Measurements from ENCODE around the gene ARPC5.

The ARPC5 gene

GRCh38 chr1:183612407-183612806, 23.2 kb downstream of the ARPC5 start:
- no peak for DNase-seq (ENCODE audit: low read depth in 1 of 2, low spot score in 1 of 2)

- no peak for DNase-seq (ENCODE audit: low read depth in 1 of 2, low spot score in 1 of 2)
Observed at GRCh38 chr1:183611021-183611420, 24.6 kb downstream of the ARPC5 start.

GRCh38 chr1:183609759-183610452, 25.7 kb downstream of the ARPC5 start:
- DNase-seq (ENCODE audit: low read depth in 1 of 2, low spot score in 1 of 2) = no peak

- no peak for DNase-seq (ENCODE audit: low read depth in 1 of 2, low spot score in 1 of 2)
Observed at GRCh38 chr1:183609313-183609712, 26.3 kb downstream of the ARPC5 start.

- no peak for DNase-seq (ENCODE audit: low read depth in 1 of 2, low spot score in 1 of 2)
Observed at GRCh38 chr1:183607322-183607980, 28.1 kb downstream of the ARPC5 start.

- DNase-seq (ENCODE audit: low read depth in 1 of 2, low spot score in 1 of 2) = no peak
Observed at GRCh38 chr1:183605904-183606303, 29.7 kb downstream of the ARPC5 start.

- no peak for DNase-seq (ENCODE audit: low read depth in 1 of 2, low spot score in 1 of 2)
Observed at GRCh38 chr1:183604815-183605214, 30.8 kb downstream of the ARPC5 start.

- DNase-seq (ENCODE audit: low read depth in 1 of 2, low spot score in 1 of 2) = no peak
Observed at GRCh38 chr1:183604038-183604808, 31.4 kb downstream of the ARPC5 start.

GRCh38 chr1:183602510-183602909, 33.1 kb downstream of the ARPC5 start:
- no peak for DNase-seq (ENCODE audit: low read depth in 1 of 2, low spot score in 1 of 2)

- DNase-seq (ENCODE audit: low read depth in 1 of 2, low spot score in 1 of 2) = no peak
Observed at GRCh38 chr1:183600634-183601033, 34.9 kb downstream of the ARPC5 start.

GRCh38 chr1:183600136-183600535, 35.4 kb downstream of the ARPC5 start:
- no peak for DNase-seq (ENCODE audit: low read depth in 1 of 2, low spot score in 1 of 2)

- no peak for DNase-seq (ENCODE audit: low read depth in 1 of 2, low spot score in 1 of 2)
Observed at GRCh38 chr1:183598386-183598785, 37.2 kb downstream of the ARPC5 start.

GRCh38 chr1:183597656-183598347, 37.8 kb downstream of the ARPC5 start:
- DNase-seq (ENCODE audit: low read depth in 1 of 2, low spot score in 1 of 2) = no peak

- no peak for DNase-seq (ENCODE audit: low read depth in 1 of 2, low spot score in 1 of 2)
Observed at GRCh38 chr1:183596500-183596899, 39.1 kb downstream of the ARPC5 start.

- DNase-seq (ENCODE audit: low read depth in 1 of 2, low spot score in 1 of 2) = no peak
Observed at GRCh38 chr1:183595537-183595936, 40.0 kb downstream of the ARPC5 start.

GRCh38 chr1:183593356-183593755, 42.2 kb downstream of the ARPC5 start:
- no peak for DNase-seq (ENCODE audit: low read depth in 1 of 2, low spot score in 1 of 2)

GRCh38 chr1:183592733-183593132, 42.9 kb downstream of the ARPC5 start:
- DNase-seq (ENCODE audit: low read depth in 1 of 2, low spot score in 1 of 2) = no peak

- no peak for DNase-seq (ENCODE audit: low read depth in 1 of 2, low spot score in 1 of 2)
Observed at GRCh38 chr1:183590244-183591191, 45.1 kb downstream of the ARPC5 start, which contains the start of gene NCF2. TSS of gene NCF2 (minus strand) at chr1:183590459. CDS start at chr1:183590329, 130 bp downstream.

- no peak for DNase-seq (ENCODE audit: low read depth in 1 of 2, low spot score in 1 of 2)
Observed at GRCh38 chr1:183589874-183590243, 45.7 kb downstream of the ARPC5 start.

GRCh38 chr1:183589384-183589783, 46.2 kb downstream of the ARPC5 start:
- DNase-seq (ENCODE audit: low read depth in 1 of 2, low spot score in 1 of 2) = no peak

Measured in activated CD4-positive, alpha-beta T cell treated with anti-CD3 and anti-CD28 coated beads, Interleukin-2, amount 50 U/mL, for 24 hours (primary cell).